ENCODE measurements around the gene LEPROT. TPM values are rescaled to one million over a fixed set of nuclear protein-coding genes. Genes with fewer than 3 reads are reported as not detected.

The LEPROT gene
- total RNA-seq, 2 donors from 2014 or later: 19.7 to 49.0 TPM

DNA sequence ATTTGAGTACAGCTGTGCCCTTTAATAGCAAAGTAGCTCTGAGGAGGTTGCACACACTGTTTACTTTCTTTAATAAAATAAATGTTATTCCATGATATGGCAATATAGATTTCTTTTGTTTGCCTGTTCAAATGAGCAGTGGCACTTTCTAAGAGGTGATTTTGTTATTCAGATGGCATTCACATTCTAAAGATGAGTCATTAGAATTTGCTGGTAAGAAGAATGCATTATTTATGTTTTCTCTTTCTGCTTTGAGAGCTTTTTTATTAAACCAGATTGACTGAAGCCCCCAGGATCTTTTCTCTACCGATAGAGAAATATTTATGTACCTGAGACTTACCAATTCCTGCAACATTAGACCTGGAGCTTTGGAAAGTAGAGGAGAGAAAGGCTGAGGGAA, 11.2 kb upstream of the LEPROT start:
- H3K9me3 Mint-ChIP-seq: no peaks in the 10 kb centered on the region
- H3K4me3 ChIP-seq (ENCODE audit: low read length): no peak overlapping the region
- H3K27me3 ChIP-seq (ENCODE audit: control insufficient read depth, insufficient read depth, low read length, poor library complexity, severe bottlenecking): no peaks in the 10 kb centered on the region
- no peaks in the 10 kb centered on the region for H3K4me1 ChIP-seq (ENCODE audit: control insufficient read depth, insufficient read depth, low read length)
- TF ChIP-seq, protein P1, sequence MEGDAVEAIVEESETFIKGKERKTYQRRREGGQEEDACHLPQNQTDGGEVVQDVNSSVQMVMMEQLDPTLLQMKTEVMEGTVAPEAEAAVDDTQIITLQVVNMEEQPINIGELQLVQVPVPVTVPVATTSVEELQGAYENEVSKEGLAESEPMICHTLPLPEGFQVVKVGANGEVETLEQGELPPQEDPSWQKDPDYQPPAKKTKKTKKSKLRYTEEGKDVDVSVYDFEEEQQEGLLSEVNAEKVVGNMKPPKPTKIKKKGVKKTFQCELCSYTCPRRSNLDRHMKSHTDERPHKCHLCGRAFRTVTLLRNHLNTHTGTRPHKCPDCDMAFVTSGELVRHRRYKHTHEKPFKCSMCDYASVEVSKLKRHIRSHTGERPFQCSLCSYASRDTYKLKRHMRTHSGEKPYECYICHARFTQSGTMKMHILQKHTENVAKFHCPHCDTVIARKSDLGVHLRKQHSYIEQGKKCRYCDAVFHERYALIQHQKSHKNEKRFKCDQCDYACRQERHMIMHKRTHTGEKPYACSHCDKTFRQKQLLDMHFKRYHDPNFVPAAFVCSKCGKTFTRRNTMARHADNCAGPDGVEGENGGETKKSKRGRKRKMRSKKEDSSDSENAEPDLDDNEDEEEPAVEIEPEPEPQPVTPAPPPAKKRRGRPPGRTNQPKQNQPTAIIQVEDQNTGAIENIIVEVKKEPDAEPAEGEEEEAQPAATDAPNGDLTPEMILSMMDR (conservative IDR thresholded peaks at IDR 0.05): no peak
- WGBS, 2 experiments (ENCODE audit: insufficient coverage in 1 of 2, insufficient read length in 1 of 2): 20 to 63% methylated on average over 1 of the region's 1 CpG
- H3K27me3 Mint-ChIP-seq (ENCODE audit: insufficient read depth): no peaks in the 10 kb centered on the region
- H3K36me3 ChIP-seq (ENCODE audit: control insufficient read depth, insufficient read depth, low read length): peaks cover 64% of the 10 kb centered on the region
- no peak overlapping the region for H3K27ac ChIP-seq (ENCODE audit: low read depth, low read length)
- DNase-seq: no peak
- no peaks in the 10 kb centered on the region for H3K9me3 ChIP-seq (ENCODE audit: control insufficient read depth, low read length)
- H3K4me1 Mint-ChIP-seq: no peaks in the 10 kb centered on the region
- H3K27ac Mint-ChIP-seq: peak overlapping the region; percentile 0
- H3K9ac ChIP-seq (ENCODE audit: extremely low read depth, low read length, poor library complexity, severe bottlenecking): no peak overlapping the region
- H3K4me3 Mint-ChIP-seq: no peak overlapping the region
- peaks cover 31% of the 10 kb centered on the region for H3K36me3 Mint-ChIP-seq (ENCODE audit: low read depth)

DNA sequence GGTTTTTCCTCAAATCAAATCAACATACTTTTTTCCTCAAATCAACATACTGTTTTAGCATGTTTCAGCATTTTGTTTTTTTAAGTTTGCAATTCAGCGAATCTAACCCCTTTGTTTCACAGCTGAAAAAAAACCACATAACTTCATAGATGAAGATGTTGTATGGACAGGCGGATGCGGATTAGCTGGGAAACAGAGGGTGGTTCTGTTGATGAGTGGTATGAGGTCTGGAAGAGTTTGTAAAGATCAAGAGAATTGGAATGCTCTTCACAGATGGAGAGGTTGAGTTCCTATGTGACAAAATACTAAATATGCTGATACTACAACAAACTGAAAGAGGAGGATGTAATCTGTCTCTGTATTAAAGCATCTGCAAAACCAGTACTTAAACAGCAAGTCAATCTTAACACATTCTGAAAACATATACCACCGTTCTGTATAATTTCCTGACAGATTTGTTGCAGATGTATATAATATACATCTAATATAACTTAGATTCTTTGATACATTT, 10.6 kb upstream of the LEPROT start:
- H3K27me3 Mint-ChIP-seq (ENCODE audit: insufficient read depth): no peaks in the 10 kb centered on the region
- peak overlapping the region; percentile 0 for H3K27ac Mint-ChIP-seq
- no peak overlapping the region for H3K4me3 Mint-ChIP-seq
- no peaks in the 10 kb centered on the region for H3K9me3 Mint-ChIP-seq
- Histone ChIP-seq H3K4me3 (ENCODE audit: low read length) (no peak overlapping the region), H3K9me3 (ENCODE audit: control insufficient read depth, low read length) (no peaks in the 10 kb centered on the region), H3K4me1 (ENCODE audit: control insufficient read depth, insufficient read depth, low read length) (no peaks in the 10 kb centered on the region), H3K9ac (ENCODE audit: extremely low read depth, low read length, poor library complexity, severe bottlenecking) (no peak overlapping the region), H3K36me3 (ENCODE audit: control insufficient read depth, insufficient read depth, low read length) (peaks cover 60% of the 10 kb centered on the region), H3K27ac (ENCODE audit: low read depth, low read length) (no peak overlapping the region), H3K27me3 (ENCODE audit: control insufficient read depth, insufficient read depth, low read length, poor library complexity, severe bottlenecking) (no peaks in the 10 kb centered on the region)
- TF ChIP-seq, protein P1 (conservative IDR thresholded peaks at IDR 0.05): no peak
- H3K4me1 Mint-ChIP-seq: no peaks in the 10 kb centered on the region
- DNase-seq: no peak
- H3K36me3 Mint-ChIP-seq (ENCODE audit: low read depth): peaks cover 31% of the 10 kb centered on the region
- WGBS, 2 experiments (ENCODE audit: insufficient coverage in 1 of 2, insufficient read length in 1 of 2): 98 to 100% methylated on average over 1 to 3 of the region's 4 CpGs

DNA sequence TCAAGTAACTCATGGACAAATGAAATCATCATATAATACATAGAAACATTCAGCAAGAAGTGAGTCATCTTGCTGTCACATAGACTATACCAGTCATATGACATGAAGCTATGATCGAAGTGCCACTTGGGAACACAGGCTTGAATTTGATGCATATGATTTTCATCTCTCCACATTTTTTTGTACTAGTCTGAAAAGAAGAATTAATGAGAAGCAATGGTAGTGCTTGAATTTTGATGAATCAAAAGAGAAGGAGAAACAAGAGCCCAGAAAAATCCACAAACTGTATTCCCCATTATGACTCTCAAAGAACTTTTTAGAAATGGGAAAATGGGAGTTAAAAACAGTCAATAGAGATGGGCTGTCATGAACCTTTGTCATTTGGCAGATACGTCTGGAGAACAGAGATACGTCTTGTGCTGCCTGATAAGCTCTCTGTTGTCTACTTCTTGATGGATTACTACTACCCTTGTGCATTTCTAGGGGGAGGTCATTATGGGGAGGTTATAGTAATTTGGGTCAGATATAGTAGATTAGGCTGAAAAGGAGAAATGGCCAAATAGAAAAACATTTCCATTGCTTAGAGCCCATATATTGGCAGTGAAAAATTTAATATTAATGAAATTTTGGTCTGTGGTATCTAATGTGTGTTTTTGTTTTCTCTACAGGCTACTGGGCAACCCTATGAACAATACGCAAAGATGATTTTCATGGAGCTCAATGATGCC, 8.0 kb upstream of the LEPROT start:
- H3K4me1 ChIP-seq (ENCODE audit: control insufficient read depth, insufficient read depth, low read length): no peaks in the 10 kb centered on the region
- Mint-ChIP-seq H3K9me3 (no peaks in the 10 kb centered on the region), H3K4me3 (no peak overlapping the region), H3K27ac (no peak overlapping the region), H3K36me3 (ENCODE audit: low read depth) (peaks cover 16% of the 10 kb centered on the region), H3K27me3 (ENCODE audit: insufficient read depth) (no peaks in the 10 kb centered on the region), H3K4me1 (no peaks in the 10 kb centered on the region)
- TF ChIP-seq, protein P1 (conservative IDR thresholded peaks at IDR 0.05): no peak
- no peak for DNase-seq
- H3K27me3 ChIP-seq (ENCODE audit: control insufficient read depth, insufficient read depth, low read length, poor library complexity, severe bottlenecking): no peaks in the 10 kb centered on the region
- H3K27ac ChIP-seq (ENCODE audit: low read depth, low read length): no peak overlapping the region
- H3K9ac ChIP-seq (ENCODE audit: extremely low read depth, low read length, poor library complexity, severe bottlenecking): no peak overlapping the region
- 86 to 94% methylated on average over 3 to 4 of the region's 4 CpGs for WGBS, 2 experiments (ENCODE audit: insufficient coverage in 1 of 2, insufficient read length in 1 of 2)
- no peaks in the 10 kb centered on the region for H3K9me3 ChIP-seq (ENCODE audit: control insufficient read depth, low read length)
- no peak overlapping the region for H3K4me3 ChIP-seq (ENCODE audit: low read length)
- H3K36me3 ChIP-seq (ENCODE audit: control insufficient read depth, insufficient read depth, low read length): peaks cover 38% of the 10 kb centered on the region
